ENCODE results near the gene TIPRL.

GRCh38 chr1:168243198-168243597 lies 64.4 kb downstream of the TIPRL start:
- no peak for TF ChIP-seq POLR2A (IDR thresholded peaks at IDR 0.05)
- no peak for TF ChIP-seq CTCF (IDR thresholded peaks at IDR 0.05)
